ENCODE measurements around the gene FHDC1.

FHDC1 gene

GRCh38 chr4:152940461-152940860 is 4.3 kb downstream of the FHDC1 start:
- Histone ChIP-seq H3K9me3 (ENCODE audit: control insufficient read depth, insufficient read depth, low read length) (no peaks in the 10 kb centered on the region; the same call in 1 of the 2 replicates), H3K36me3 (ENCODE audit: insufficient read depth, low read length) (0 out of 2 replicates have a peak, but pooled peaks cover 2% of the 10 kb centered on the region), H3K9ac (ENCODE audit: low read depth, low read length) (no peak overlapping the region), H3K4me1 (ENCODE audit: insufficient read depth, low read length) (peaks cover 6% of the 10 kb centered on the region; the same call in 1 of the 2 replicates)

GRCh38 chr4:152941411-152941810 is 5.3 kb downstream of the FHDC1 start:
- H3K9me3 ChIP-seq (ENCODE audit: control insufficient read depth, insufficient read depth, low read length) = no peaks in the 10 kb centered on the region; the same call in 1 of the 2 replicates
- no peak overlapping the region for H3K9ac ChIP-seq (ENCODE audit: low read depth, low read length)
- 0 out of 2 replicates have a peak, but pooled peaks cover 5% of the 10 kb centered on the region for H3K36me3 ChIP-seq (ENCODE audit: insufficient read depth, low read length)
- H3K4me1 ChIP-seq (ENCODE audit: insufficient read depth, low read length) = peaks cover 6% of the 10 kb centered on the region; the same call in 1 of the 2 replicates

GRCh38 chr4:152942346-152942745 is 6.2 kb downstream of the FHDC1 start:
- 0 out of 2 replicates have a peak, but pooled peaks cover 5% of the 10 kb centered on the region for H3K36me3 ChIP-seq (ENCODE audit: insufficient read depth, low read length)
- peaks cover 6% of the 10 kb centered on the region; the same call in 1 of the 2 replicates for H3K4me1 ChIP-seq (ENCODE audit: insufficient read depth, low read length)
- H3K9ac ChIP-seq (ENCODE audit: low read depth, low read length) = no peak overlapping the region
- no peaks in the 10 kb centered on the region for H3K9me3 ChIP-seq (ENCODE audit: control insufficient read depth, insufficient read depth, low read length)

- H3K36me3 ChIP-seq (ENCODE audit: insufficient read depth, low read length) = 0 out of 2 replicates have a peak, but pooled peaks cover 3% of the 10 kb centered on the region
- H3K4me1 ChIP-seq (ENCODE audit: insufficient read depth, low read length) = peaks cover 6% of the 10 kb centered on the region
- H3K9me3 ChIP-seq (ENCODE audit: control insufficient read depth, insufficient read depth, low read length) = no peaks in the 10 kb centered on the region
- H3K9ac ChIP-seq (ENCODE audit: low read depth, low read length) = no peak overlapping the region
Measured at GRCh38 chr4:152943672-152944071, 7.5 kb downstream of the FHDC1 start.

GRCh38 chr4:152944666-152945320 is 8.7 kb downstream of the FHDC1 start:
- no peak overlapping the region for H3K9ac ChIP-seq (ENCODE audit: low read depth, low read length)
- H3K9me3 ChIP-seq (ENCODE audit: control insufficient read depth, insufficient read depth, low read length) = no peaks in the 10 kb centered on the region
- 0 out of 2 replicates have a peak, but pooled peaks cover 3% of the 10 kb centered on the region for H3K36me3 ChIP-seq (ENCODE audit: insufficient read depth, low read length)
- peaks cover 5% of the 10 kb centered on the region for H3K4me1 ChIP-seq (ENCODE audit: insufficient read depth, low read length)

- Histone ChIP-seq H3K4me1 (ENCODE audit: insufficient read depth, low read length) (peaks cover 13% of the 10 kb centered on the region), H3K36me3 (ENCODE audit: insufficient read depth, low read length) (0 out of 2 replicates have a peak, but pooled peaks cover 3% of the 10 kb centered on the region), H3K9me3 (ENCODE audit: control insufficient read depth, insufficient read depth, low read length) (no peaks in the 10 kb centered on the region), H3K9ac (ENCODE audit: low read depth, low read length) (no peak overlapping the region)
Measured at GRCh38 chr4:152945639-152946038, 9.5 kb downstream of the FHDC1 start.

GRCh38 chr4:152946446-152946845 is 10.3 kb downstream of the FHDC1 start:
- no peaks in the 10 kb centered on the region for H3K9me3 ChIP-seq (ENCODE audit: control insufficient read depth, insufficient read depth, low read length)
- H3K36me3 ChIP-seq (ENCODE audit: insufficient read depth, low read length) = 0 out of 2 replicates have a peak, but pooled peaks cover 3% of the 10 kb centered on the region
- H3K4me1 ChIP-seq (ENCODE audit: insufficient read depth, low read length) = peaks cover 21% of the 10 kb centered on the region
- H3K9ac ChIP-seq (ENCODE audit: low read depth, low read length) = no peak overlapping the region

GRCh38 chr4:152947311-152947710 is 11.2 kb downstream of the FHDC1 start:
- Histone ChIP-seq H3K4me1 (ENCODE audit: insufficient read depth, low read length) (peaks cover 28% of the 10 kb centered on the region), H3K9me3 (ENCODE audit: control insufficient read depth, insufficient read depth, low read length) (no peaks in the 10 kb centered on the region), H3K36me3 (ENCODE audit: insufficient read depth, low read length) (0 out of 2 replicates have a peak, but pooled peaks cover 3% of the 10 kb centered on the region), H3K9ac (ENCODE audit: low read depth, low read length) (no peak overlapping the region)

GRCh38 chr4:152949930-152950329 is 13.8 kb downstream of the FHDC1 start:
- H3K9me3 ChIP-seq (ENCODE audit: control insufficient read depth, insufficient read depth, low read length) = no peaks in the 10 kb centered on the region
- no peak overlapping the region for H3K9ac ChIP-seq (ENCODE audit: low read depth, low read length)
- H3K36me3 ChIP-seq (ENCODE audit: insufficient read depth, low read length) = peaks cover 6% of the 10 kb centered on the region; the same call in 1 of the 2 replicates
- peaks cover 28% of the 10 kb centered on the region for H3K4me1 ChIP-seq (ENCODE audit: insufficient read depth, low read length)

- Histone ChIP-seq H3K9ac (ENCODE audit: low read depth, low read length) (no peak overlapping the region), H3K9me3 (ENCODE audit: control insufficient read depth, insufficient read depth, low read length) (no peaks in the 10 kb centered on the region), H3K36me3 (ENCODE audit: insufficient read depth, low read length) (peaks cover 5% of the 10 kb centered on the region; the same call in 1 of the 2 replicates), H3K4me1 (ENCODE audit: insufficient read depth, low read length) (peaks cover 28% of the 10 kb centered on the region)
Measured at GRCh38 chr4:152950402-152951274, 14.5 kb downstream of the FHDC1 start.

GRCh38 chr4:152951348-152951747 is 15.2 kb downstream of the FHDC1 start:
- Histone ChIP-seq H3K4me1 (ENCODE audit: insufficient read depth, low read length) (peaks cover 28% of the 10 kb centered on the region), H3K9ac (ENCODE audit: low read depth, low read length) (no peak overlapping the region), H3K36me3 (ENCODE audit: insufficient read depth, low read length) (peaks cover 4% of the 10 kb centered on the region; the same call in 1 of the 2 replicates), H3K9me3 (ENCODE audit: control insufficient read depth, insufficient read depth, low read length) (no peaks in the 10 kb centered on the region)

GRCh38 chr4:152953514-152953913 is 17.4 kb downstream of the FHDC1 start:
- Histone ChIP-seq H3K9ac (ENCODE audit: low read depth, low read length) (no peak overlapping the region), H3K36me3 (ENCODE audit: insufficient read depth, low read length) (peaks cover 4% of the 10 kb centered on the region), H3K9me3 (ENCODE audit: control insufficient read depth, insufficient read depth, low read length) (no peaks in the 10 kb centered on the region), H3K4me1 (ENCODE audit: insufficient read depth, low read length) (peaks cover 37% of the 10 kb centered on the region)

- peaks cover 33% of the 10 kb centered on the region for H3K4me1 ChIP-seq (ENCODE audit: insufficient read depth, low read length)
- peaks cover 6% of the 10 kb centered on the region for H3K36me3 ChIP-seq (ENCODE audit: insufficient read depth, low read length)
- H3K9me3 ChIP-seq (ENCODE audit: control insufficient read depth, insufficient read depth, low read length) = no peaks in the 10 kb centered on the region
- no peak overlapping the region for H3K9ac ChIP-seq (ENCODE audit: low read depth, low read length)
Measured at GRCh38 chr4:152954741-152955140, 18.6 kb downstream of the FHDC1 start.

GRCh38 chr4:152956147-152956546 is 20.0 kb downstream of the FHDC1 start:
- Histone ChIP-seq H3K9me3 (ENCODE audit: control insufficient read depth, insufficient read depth, low read length) (no peaks in the 10 kb centered on the region), H3K9ac (ENCODE audit: low read depth, low read length) (no peak overlapping the region), H3K4me1 (ENCODE audit: insufficient read depth, low read length) (peaks cover 19% of the 10 kb centered on the region), H3K36me3 (ENCODE audit: insufficient read depth, low read length) (peaks cover 6% of the 10 kb centered on the region)

Data from ES-I3 (cell line).